HG03469 (cell line): Measurements from ENCODE around the gene C20orf141.

Experiments
- ATAC-seq: cut with Tn5 transposase; IDR thresholded peaks from one replicate; pipeline ENCODE4 v1.9.1; 2021; ENCODE audit warnings: mild to moderate bottlenecking, moderate library complexity, moderate number of reproducible peaks; ENCODE audit not compliant: unreplicated experiment

The C20orf141 gene

DNA sequence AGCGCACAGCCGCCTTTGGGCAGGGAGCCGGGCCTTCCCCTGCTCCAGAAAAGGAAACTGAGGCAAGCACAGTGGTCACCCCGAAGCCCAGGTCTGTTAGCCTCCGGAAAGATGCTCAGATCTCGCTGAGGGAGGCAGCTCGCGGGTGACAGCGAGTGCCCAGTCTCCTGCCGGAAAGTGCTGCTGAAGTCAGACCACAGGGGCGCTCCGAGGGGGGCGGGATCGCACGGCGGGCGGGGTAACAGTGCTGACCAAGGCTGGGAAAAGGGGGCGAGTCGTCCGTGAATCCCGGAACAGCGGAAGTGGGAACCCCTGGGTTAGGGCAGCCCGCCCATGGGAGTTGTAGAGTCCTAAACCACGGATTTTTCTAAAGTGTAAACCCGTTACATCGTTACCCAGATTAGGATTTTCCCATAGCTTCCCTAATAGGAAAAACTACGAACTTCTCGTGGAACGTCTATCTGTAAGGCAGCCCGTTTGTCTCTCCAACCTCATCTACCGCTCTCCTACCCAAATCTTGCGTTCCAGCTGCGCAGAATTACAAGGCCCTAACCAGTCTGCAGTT, 26.3 kb downstream of the C20orf141 start:
- ATAC-seq: no peak

DNA sequence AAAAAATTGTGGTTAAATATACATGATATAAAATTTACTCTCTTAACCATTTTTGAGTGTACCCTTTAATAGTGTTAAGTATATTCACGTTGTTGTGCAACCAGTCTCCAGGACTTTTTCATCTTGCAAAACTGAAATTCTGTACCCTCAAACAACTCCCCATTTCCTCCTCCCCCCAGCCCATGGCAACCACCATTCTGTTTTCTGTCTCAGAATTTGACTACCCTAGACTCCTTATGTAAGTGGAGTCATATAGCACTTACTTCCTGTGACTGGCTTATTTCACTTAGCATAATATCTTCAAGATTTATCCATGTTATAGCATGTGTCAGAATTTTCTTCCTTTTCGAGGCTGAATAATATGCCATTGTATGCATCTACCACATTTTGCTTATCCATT, 30.8 kb downstream of the C20orf141 start:
- no peak for ATAC-seq

GRCh38 chr20:2846698-2847097, 31.9 kb downstream of the C20orf141 start:
- no peak for ATAC-seq

- ATAC-seq: no peak
These were observed 33.0 kb downstream of the C20orf141 start for GRCh38 chr20:2847802-2848201.

- ATAC-seq: no peak
These were observed 34.7 kb downstream of the C20orf141 start for GRCh38 chr20:2849529-2849928.

DNA sequence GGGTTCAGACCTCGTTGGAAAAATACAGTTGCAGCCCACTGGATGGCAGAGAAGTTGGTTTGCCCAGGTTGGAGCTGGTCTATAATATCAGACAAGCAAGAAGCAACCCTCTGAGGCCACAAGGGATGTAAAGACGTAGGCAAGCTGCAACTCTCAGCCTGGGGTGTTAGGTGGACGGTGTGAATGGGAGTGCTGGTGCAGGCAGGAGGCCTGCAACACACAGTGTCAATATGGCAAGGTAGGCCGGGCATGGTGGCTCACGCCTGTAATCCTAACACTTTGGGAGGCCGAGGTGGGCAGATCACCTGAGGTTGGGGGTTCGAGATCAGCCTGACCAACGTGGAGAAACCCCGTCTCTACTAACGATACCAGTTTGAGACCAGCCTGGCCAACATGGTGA, 36.3 kb downstream of the C20orf141 start:
- ATAC-seq: no peak

- no peak for ATAC-seq
These were observed 43.8 kb downstream of the C20orf141 start for GRCh38 chr20:2858591-2858990.

GRCh38 chr20:2859330-2860121, 44.7 kb downstream of the C20orf141 start:
- no peak for ATAC-seq

DNA sequence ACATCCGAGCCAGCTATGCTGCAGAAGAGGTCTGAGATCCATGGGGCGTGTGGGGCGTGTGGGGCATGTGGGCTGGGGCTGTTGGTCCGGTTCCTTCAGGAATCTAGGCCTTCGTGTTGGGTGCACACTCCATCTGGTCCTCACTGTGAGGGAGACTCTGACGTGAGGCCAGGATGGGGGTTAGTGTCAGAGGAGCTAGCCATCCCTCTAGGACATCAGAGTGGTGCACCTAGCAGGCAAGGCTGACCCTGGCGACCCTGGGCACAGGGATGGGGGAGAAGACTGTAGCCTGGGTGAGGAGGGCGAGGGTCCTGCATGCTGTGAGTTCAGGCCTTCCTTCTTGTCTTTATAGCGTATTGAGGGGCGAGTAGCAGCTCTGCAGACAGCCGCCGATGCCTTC, 49.8 kb downstream of the C20orf141 start:
- no peak for ATAC-seq

GRCh38 chr20:2865101-2865500, 50.3 kb downstream of the C20orf141 start:
- no peak for ATAC-seq
